ENCODE results near the gene SREBF2.

DNA sequence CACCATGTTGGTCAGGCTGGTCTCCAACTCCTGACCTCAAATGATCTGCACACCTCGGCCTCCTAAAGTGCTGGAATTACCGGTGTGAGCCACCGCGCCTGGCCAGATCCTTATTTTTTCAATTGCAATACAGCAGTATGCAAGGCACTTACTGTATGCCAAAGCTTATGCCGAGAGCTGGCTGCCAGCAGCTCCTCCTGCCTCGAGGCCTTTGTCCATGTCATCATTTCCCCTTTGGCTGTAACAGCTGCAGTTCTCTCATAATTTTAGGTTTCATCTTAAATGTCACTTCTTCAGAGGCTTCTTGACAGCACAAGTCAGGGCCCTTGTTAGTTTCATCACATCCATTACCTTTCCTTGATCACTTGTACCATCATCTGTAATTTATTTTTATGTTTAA, 1.5 kb upstream of the SREBF2 start:
- TF ChIP-seq, protein P1, sequence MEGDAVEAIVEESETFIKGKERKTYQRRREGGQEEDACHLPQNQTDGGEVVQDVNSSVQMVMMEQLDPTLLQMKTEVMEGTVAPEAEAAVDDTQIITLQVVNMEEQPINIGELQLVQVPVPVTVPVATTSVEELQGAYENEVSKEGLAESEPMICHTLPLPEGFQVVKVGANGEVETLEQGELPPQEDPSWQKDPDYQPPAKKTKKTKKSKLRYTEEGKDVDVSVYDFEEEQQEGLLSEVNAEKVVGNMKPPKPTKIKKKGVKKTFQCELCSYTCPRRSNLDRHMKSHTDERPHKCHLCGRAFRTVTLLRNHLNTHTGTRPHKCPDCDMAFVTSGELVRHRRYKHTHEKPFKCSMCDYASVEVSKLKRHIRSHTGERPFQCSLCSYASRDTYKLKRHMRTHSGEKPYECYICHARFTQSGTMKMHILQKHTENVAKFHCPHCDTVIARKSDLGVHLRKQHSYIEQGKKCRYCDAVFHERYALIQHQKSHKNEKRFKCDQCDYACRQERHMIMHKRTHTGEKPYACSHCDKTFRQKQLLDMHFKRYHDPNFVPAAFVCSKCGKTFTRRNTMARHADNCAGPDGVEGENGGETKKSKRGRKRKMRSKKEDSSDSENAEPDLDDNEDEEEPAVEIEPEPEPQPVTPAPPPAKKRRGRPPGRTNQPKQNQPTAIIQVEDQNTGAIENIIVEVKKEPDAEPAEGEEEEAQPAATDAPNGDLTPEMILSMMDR (conservative IDR thresholded peaks at IDR 0.05; ENCODE audit: low read length), result no peak
- TF ChIP-seq EZH2phosphoT487 (IDR thresholded peaks at IDR 0.05; ENCODE audit: borderline replicate concordance), result no peak

All from Loucy (cell line).